ENCODE measurements around the gene MCF2L.
"Not testable (repeated sequence)": the region's sequence is repeated elsewhere in the genome, so short reads cannot be mapped to it uniquely, and the experiment has no call there.

The MCF2L gene

GRCh38 chr13:113016526-113017295 lies 47.7 kb downstream of the MCF2L start:
- no peak for DNase-seq (ENCODE audit: low spot score)

GRCh38 chr13:113017506-113018215 lies 48.6 kb downstream of the MCF2L start:
- DNase-seq (ENCODE audit: low spot score) = no peak

GRCh38 chr13:113018676-113019465 lies 49.9 kb downstream of the MCF2L start:
- DNase-seq (ENCODE audit: low spot score) = no peak

GRCh38 chr13:113020323-113021080 lies 51.5 kb downstream of the MCF2L start:
- no peak for DNase-seq (ENCODE audit: low spot score)

- DNase-seq (ENCODE audit: low spot score) = no peak
Observed at GRCh38 chr13:113021391-113021790, 52.4 kb downstream of the MCF2L start.

- no peak for DNase-seq (ENCODE audit: low spot score)
Observed at GRCh38 chr13:113021811-113022210, 52.8 kb downstream of the MCF2L start.

- DNase-seq (ENCODE audit: low spot score) = no peak
Observed at GRCh38 chr13:113022391-113022744, 53.4 kb downstream of the MCF2L start.

GRCh38 chr13:113022745-113023574 lies 53.9 kb downstream of the MCF2L start:
- DNase-seq (ENCODE audit: low spot score) = peak; percentile 55

GRCh38 chr13:113023694-113024430 lies 54.8 kb downstream of the MCF2L start:
- no peak for DNase-seq (ENCODE audit: low spot score)

GRCh38 chr13:113024466-113024865 lies 55.5 kb downstream of the MCF2L start:
- no peak for DNase-seq (ENCODE audit: low spot score)

GRCh38 chr13:113026391-113026910 lies 57.4 kb downstream of the MCF2L start:
- no peak for DNase-seq (ENCODE audit: low spot score)

GRCh38 chr13:113027095-113027494 lies 58.1 kb downstream of the MCF2L start:
- no peak for DNase-seq (ENCODE audit: low spot score)

GRCh38 chr13:113027566-113027965 lies 58.6 kb downstream of the MCF2L start:
- no peak for DNase-seq (ENCODE audit: low spot score)

GRCh38 chr13:113028336-113029060 lies 59.5 kb downstream of the MCF2L start:
- DNase-seq (ENCODE audit: low spot score) = no peak

- no peak for DNase-seq (ENCODE audit: low spot score)
Observed at GRCh38 chr13:113029061-113029445, 60.0 kb downstream of the MCF2L start.

GRCh38 chr13:113029487-113030258 lies 60.7 kb downstream of the MCF2L start:
- peak; percentile 92 for DNase-seq (ENCODE audit: low spot score)

- not testable (repeated sequence) for DNase-seq (ENCODE audit: low spot score)
Observed at GRCh38 chr13:113030259-113030640, 61.2 kb downstream of the MCF2L start.

- DNase-seq (ENCODE audit: low spot score) = no peak
Observed at GRCh38 chr13:113031465-113031864, 62.5 kb downstream of the MCF2L start.

GRCh38 chr13:113032291-113032690 lies 63.3 kb downstream of the MCF2L start:
- no peak for DNase-seq (ENCODE audit: low spot score)
